HCT116 (cell line): ENCODE data around the gene GNPTAB.

Experiments used
- ELF1 ChIP-seq: IDR thresholded peaks from 2 replicates; pipeline ENCODE4 v1.6.1; 2012; ENCODE audit warnings: low read depth, borderline replicate concordance
- POLR2A ChIP-seq: IDR thresholded peaks from 2 replicates; pipeline ENCODE4 v1.7.0; 2011; ENCODE audit warnings: borderline replicate concordance; ENCODE audit not compliant: insufficient read depth, insufficient read length; ENCODE audit errors: extremely low read depth
- POLR2AphosphoS5 ChIP-seq: IDR thresholded peaks from 2 replicates; pipeline ENCODE4 v1.6.1; 2011; ENCODE audit warnings: mild to moderate bottlenecking, low read depth, low read length, moderate library complexity
- TF ChIP-seq, protein P1 (sequence below), 3 experiments: fragments of 200-600 bp in 1 of 3; sonication (generic) in 1 of 3; IDR thresholded peaks in 2 of 3; conservative IDR thresholded peaks in 1 of 3; 2 replicates each; pipeline ENCODE4 v1.5.1; 2012 to 2017; ENCODE audit warnings: low read depth in 2 of 3, low read length in 2 of 3, antibody characterized with exemption in 1 of 3, borderline replicate concordance in 1 of 3, control low read depth in 1 of 3, mild to moderate bottlenecking in 1 of 3, mixed read lengths in 1 of 3, mixed run types in 1 of 3, moderate library complexity in 1 of 3; ENCODE audit not compliant: insufficient read depth in 1 of 3

DNA sequence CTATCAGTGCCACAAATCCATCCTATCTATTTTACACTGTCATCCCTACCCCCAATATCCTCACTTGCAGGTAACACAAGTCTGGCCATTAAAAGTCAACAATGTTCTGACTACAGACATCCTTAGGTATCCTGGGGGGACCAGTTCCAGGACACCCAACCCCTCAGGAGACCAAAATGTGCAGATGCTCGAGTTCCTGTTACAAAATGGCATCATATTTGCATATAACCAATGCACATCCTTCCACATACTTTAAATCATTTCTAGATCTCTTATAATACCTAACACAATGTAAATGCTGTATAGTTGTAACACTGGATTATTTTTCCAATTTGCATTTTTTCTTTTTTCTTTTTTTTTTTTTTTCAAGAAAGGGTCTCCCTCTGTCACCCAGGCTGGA is 98.4 kb downstream of the GNPTAB start:
- TF ChIP-seq, protein P1, sequence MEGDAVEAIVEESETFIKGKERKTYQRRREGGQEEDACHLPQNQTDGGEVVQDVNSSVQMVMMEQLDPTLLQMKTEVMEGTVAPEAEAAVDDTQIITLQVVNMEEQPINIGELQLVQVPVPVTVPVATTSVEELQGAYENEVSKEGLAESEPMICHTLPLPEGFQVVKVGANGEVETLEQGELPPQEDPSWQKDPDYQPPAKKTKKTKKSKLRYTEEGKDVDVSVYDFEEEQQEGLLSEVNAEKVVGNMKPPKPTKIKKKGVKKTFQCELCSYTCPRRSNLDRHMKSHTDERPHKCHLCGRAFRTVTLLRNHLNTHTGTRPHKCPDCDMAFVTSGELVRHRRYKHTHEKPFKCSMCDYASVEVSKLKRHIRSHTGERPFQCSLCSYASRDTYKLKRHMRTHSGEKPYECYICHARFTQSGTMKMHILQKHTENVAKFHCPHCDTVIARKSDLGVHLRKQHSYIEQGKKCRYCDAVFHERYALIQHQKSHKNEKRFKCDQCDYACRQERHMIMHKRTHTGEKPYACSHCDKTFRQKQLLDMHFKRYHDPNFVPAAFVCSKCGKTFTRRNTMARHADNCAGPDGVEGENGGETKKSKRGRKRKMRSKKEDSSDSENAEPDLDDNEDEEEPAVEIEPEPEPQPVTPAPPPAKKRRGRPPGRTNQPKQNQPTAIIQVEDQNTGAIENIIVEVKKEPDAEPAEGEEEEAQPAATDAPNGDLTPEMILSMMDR (IDR thresholded peaks at IDR 0.05 in 2 of 3, conservative IDR thresholded peaks at IDR 0.05 in 1 of 3; ENCODE audit: borderline replicate concordance in 1 of 3, insufficient read depth in 1 of 3, low read depth in 2 of 3, low read length in 2 of 3): no peak
- no peak for TF ChIP-seq ELF1
- TF ChIP-seq POLR2AphosphoS5: no peak
- TF ChIP-seq POLR2A: no peak
